Bronchial smooth muscle cell (primary cell): Measurements from ENCODE around the gene MRGPRD. TPM values are rescaled to one million over a fixed set of nuclear protein-coding genes. Genes with fewer than 3 reads are reported as not detected.

Experiments used
- total RNA-seq: library from RNA; depleted of rRNA; stranded (reverse); fragments of >200 nt; gene quantifications from 2 replicates; pipeline ENCODE4 v1.2.1, GENCODE V29; 2014

MRGPRD gene
- not detected in 2 replicates for total RNA-seq

DNA sequence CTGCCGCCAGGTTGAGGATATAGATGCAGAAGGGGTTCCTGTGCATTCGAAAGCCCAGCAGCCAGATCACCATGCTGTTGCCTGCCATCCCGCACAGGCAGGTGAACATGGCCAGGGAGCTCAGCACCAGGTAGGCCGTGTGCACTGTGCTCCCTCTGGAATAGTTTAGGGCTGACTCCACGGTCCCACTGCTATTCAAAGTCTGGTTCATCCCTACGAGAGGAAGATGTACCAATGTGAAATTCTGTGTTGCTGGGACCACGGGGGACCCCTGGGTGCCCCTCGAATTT lies at the start of gene MRGPRD:
TSS of gene MRGPRD (minus strand) at position 211 of the 290 bp plus-strand sequence. CDS start at position 211, 0 bp downstream.

DNA sequence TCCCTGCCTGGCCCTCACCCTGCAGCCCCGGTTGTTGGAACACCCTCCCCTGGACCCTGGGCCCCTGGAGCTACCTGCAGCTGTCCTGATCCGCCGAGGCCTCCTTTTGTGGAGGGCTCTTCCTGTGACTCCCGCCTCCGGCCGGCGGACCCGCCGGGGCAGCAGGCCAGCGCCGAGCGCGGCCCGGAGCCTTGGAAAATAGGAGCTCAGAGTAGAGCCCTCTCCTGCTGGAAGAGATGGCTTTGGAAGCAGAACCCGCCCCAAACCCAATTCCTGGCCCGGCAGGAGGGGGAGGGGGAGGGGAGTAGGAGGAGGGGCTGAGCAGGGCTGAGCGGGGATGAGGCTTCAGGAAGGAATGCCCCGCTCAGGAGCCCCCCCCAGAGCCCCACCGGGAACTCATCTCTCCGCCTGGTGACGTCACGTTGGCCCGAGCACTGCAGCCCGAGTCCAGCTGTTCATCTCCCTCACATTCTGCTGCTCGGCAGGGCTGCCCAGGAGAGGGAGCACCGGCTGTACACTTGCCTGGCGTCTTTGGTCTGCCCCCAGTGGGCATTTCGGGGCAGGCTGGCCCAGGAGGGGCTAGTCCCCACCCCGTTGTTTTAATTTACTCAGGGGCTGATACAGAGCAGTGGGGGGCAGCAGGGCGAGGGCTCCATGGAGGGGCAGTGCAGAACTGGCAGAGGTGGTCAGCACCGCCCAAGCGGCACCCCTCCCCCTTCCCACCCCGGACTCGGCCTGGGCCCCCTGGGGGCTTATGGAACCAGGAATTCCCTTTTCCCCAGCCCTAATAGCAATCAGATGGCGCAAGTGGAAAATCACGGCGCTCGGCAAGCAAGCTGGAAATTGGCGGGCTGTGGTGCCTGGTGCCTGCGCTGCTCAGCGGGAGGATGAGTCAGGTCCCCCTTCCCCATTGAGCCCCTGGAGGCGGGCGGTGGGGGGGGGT lies 32.5 kb upstream of the MRGPRD start, which contains the start of gene MRGPRF:
TSS of gene MRGPRF (minus strand) at position 238 of the 943 bp plus-strand sequence. CDS start 3,345 bp downstream, outside the sequence.

Other genes starting within 250 kb of the MRGPRD start
- 0.32 TPM in 1 of 2 replicates, not detected in the other for gene TESMIN, start 229.5 kb downstream of the MRGPRD start, total RNA-seq
- gene CPT1A, start 139.1 kb downstream of the MRGPRD start, total RNA-seq, result 37.2 and 53.9 TPM in 2 replicates
- gene MRPL21, start 77.2 kb downstream of the MRGPRD start, total RNA-seq, result 63.6 and 77.9 TPM in 2 replicates
- gene IGHMBP2, start 77.1 kb downstream of the MRGPRD start, total RNA-seq, result 4.7 TPM in 2 replicates
- gene MRGPRF, start 32.3 kb upstream of the MRGPRD start, total RNA-seq, result 28.7 and 33.5 TPM in 2 replicates
- 11.7 and 12.9 TPM in 2 replicates for gene TPCN2, start 67.9 kb upstream of the MRGPRD start, total RNA-seq
- gene SMIM38, start 174.9 kb upstream of the MRGPRD start, total RNA-seq, result 0.32 and 0.60 TPM in 2 replicates